Naive B cell (primary cell): ENCODE measurements around the gene MAML2. TPM values are rescaled to one million over a fixed set of nuclear protein-coding genes. Genes with fewer than 3 reads are reported as not detected.

Source experiments
- ATAC-seq, 2 donors: fragments of 150-1000 bp; cut with Tn5 transposase; 2 replicates each; pipeline ENCODE4 v1.10.0; 2021; ENCODE audit warnings: low read depth in 2 of 2, mild to moderate bottlenecking in 2 of 2, moderate library complexity in 2 of 2
- DNase-seq: peaks from one replicate; pipeline ENCODE4 v3.0.0; 2022
- H3K27ac Mint-ChIP-seq, 6 donors: one replicate each; pipeline ENCODE4 v1.8.0; 2020 to 2022; ENCODE audit warnings: mild to moderate bottlenecking in 6 of 6, mixed read lengths in 6 of 6, moderate library complexity in 5 of 6, inconsistent platforms in 2 of 6
- H3K27me3 Mint-ChIP-seq, 3 donors: one replicate each; pipeline ENCODE4 v1.8.0; 2021 to 2022; ENCODE audit warnings: mixed read lengths in 3 of 3, mild to moderate bottlenecking in 1 of 3
- H3K36me3 Mint-ChIP-seq, 2 donors: one replicate each; pipeline ENCODE4 v1.8.0; 2020 to 2022; ENCODE audit warnings: mixed read lengths in 2 of 2, inconsistent platforms in 1 of 2, mild to moderate bottlenecking in 1 of 2
- H3K4me1 Mint-ChIP-seq, 3 donors: one replicate each; pipeline ENCODE4 v1.8.0; 2020 to 2022; ENCODE audit warnings: mixed read lengths in 3 of 3, inconsistent platforms in 1 of 3, mild to moderate bottlenecking in 1 of 3, moderate library complexity in 1 of 3
- H3K4me3 Mint-ChIP-seq, 8 donors: one replicate each; pipeline ENCODE4 v1.8.0; 2020 to 2022; ENCODE audit warnings: mild to moderate bottlenecking in 8 of 8, mixed read lengths in 8 of 8, moderate library complexity in 8 of 8, inconsistent platforms in 2 of 8
- H3K9me3 Mint-ChIP-seq, 7 donors: one replicate each; pipeline ENCODE4 v1.8.0; 2020 to 2022; ENCODE audit warnings: mixed read lengths in 7 of 7, mild to moderate bottlenecking in 5 of 7, inconsistent platforms in 2 of 7, moderate library complexity in 1 of 7
- polyA plus RNA-seq, 6 donors: library from polyadenylated mRNA; unstranded; fragments of 300-500 nt; fragmentation: Illumina TruSeq; gene quantifications; one replicate each; pipeline ENCODE4 v1.2.3, GENCODE V29; 2021; ENCODE audit warnings: low read depth in 6 of 6

The MAML2 gene
- polyA plus RNA-seq, 6 donors from 2014 or later, result 0.06 to 9.0 (median 3.5) TPM

DNA sequence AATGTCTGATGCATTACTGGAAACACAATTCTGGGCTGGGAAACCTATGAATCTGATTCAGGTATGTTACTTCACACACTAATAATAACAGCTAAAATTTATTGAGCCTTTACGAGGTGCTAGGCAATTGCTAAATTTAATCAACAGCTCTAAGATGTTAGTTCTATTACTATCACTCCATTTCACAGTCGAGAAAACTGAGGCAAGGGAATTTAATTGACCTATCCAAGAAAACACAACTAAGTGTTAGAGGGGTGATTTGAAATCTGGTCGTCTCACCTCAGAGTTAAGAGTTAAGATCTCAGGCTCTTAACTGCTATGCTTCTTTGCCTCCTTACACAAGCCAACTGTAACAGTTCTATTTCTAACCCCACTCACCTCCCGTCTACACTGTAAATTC, 8.8 kb downstream of the MAML2 start:
- ATAC-seq, result no peak
- Mint-ChIP-seq H3K4me1 (peaks cover 54 to 74% (median 72%) of the 10 kb centered on the region in 3 donors), H3K36me3 (peaks cover 0 to 6% of the 10 kb centered on the region in 2 donors), H3K27me3 (no peaks in the 10 kb centered on the region), H3K9me3 (no peaks in the 10 kb centered on the region), H3K4me3 (no peak overlapping the region), H3K27ac (peak overlapping the region in 1 of 6 donors; percentile 22)
- no peak for DNase-seq

DNA sequence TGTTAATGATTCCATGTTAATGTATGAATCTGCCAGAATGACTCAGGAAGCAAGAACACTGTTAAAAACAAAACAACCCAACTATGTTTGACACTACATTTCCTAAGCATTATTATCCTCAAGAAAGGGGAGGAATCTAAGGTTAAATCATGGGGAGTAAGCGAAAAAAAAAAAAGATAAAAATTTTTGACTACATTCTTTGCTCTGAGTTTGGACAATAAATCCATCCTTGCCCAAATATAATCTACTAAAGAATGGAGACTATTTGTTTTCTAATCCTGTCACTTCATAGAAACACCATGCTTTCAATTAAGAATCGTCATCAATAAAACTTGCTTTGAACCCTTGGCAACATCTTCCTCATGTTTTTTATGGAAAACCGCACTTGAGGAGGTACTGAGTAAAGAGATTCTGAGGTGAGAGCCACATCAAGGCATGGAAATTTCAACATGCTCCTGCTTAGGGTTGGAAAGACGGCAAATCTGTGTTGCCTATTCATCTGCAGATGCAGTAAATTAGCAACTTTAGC, 9.7 kb downstream of the MAML2 start:
- peaks cover 0 to 12% of the 10 kb centered on the region in 2 donors for H3K36me3 Mint-ChIP-seq
- H3K27me3 Mint-ChIP-seq, result no peaks in the 10 kb centered on the region
- peak overlapping the region in 1 of 6 donors; percentile 58 for H3K27ac Mint-ChIP-seq
- H3K4me1 Mint-ChIP-seq, result peaks cover 50 to 69% (median 67%) of the 10 kb centered on the region in 3 donors
- ATAC-seq (no peak), DNase-seq (no peak)
- H3K4me3 Mint-ChIP-seq, result peak overlapping the region in 1 of 8 donors; percentile 9
- H3K9me3 Mint-ChIP-seq, result no peaks in the 10 kb centered on the region

DNA sequence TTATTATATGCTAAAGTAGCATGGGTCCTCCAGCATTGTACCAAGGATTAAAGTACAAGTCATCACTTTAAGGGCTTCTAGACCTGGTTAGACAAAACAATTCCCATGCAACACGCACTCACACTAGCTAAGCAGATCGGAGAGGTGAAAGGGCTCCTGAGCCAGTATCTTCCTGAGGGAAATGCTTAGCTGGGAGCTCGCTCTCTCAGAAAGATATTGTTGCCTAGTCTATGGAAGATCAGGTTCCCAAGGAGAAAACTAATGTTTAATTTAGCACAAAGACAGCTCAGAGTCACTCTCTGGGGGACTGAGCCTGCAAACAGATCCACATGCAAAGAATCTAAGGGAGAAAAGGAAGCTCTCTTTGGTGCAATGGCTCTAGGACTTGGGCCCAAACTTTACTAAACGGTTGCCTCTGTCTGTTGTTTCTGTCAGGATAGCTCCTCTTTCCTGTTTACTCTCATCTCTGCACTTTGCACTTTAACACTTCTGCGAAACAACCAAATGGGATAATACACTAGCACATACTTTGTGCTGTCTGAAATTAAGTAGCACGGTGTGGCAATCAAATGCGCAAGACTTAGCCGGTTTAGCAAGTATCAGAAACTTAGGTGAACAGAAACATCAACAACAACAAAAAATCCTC, 10.7 kb downstream of the MAML2 start:
- Mint-ChIP-seq H3K27ac (peak overlapping the region in 2 of 6 donors; percentile 5 to 88), H3K9me3 (no peaks in the 10 kb centered on the region), H3K4me1 (peaks cover 40 to 59% (median 57%) of the 10 kb centered on the region in 3 donors), H3K27me3 (no peaks in the 10 kb centered on the region), H3K4me3 (peak overlapping the region in 1 of 8 donors; percentile 1), H3K36me3 (peaks cover 0 to 12% of the 10 kb centered on the region in 2 donors)
- DNase-seq (no peak), ATAC-seq (no peak)

DNA sequence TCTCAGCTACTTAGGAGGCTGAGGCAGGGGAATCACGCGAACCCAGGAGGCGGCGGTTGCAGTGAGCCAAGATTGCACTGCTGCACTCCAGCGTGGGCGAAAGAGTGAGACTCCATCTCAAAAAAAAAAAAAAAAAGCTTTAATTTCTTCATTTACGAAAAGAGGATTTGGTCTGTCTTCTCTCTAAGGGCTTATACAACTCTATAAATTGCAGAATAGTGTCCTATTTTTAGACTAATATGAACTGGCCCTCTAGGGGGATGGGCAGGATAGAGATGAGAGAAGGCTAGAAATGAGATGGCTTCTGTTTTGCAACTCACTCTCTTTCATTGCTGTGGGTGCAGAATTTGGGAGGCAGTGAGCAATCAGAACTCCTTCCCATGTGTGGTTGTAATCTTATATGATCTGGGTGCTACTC, 11.3 kb downstream of the MAML2 start:
- Mint-ChIP-seq H3K27ac (no peak overlapping the region), H3K27me3 (no peaks in the 10 kb centered on the region), H3K36me3 (peaks cover 0 to 12% of the 10 kb centered on the region in 2 donors), H3K4me1 (peaks cover 39 to 57% (median 52%) of the 10 kb centered on the region in 3 donors), H3K9me3 (no peaks in the 10 kb centered on the region), H3K4me3 (peak overlapping the region in 1 of 8 donors; percentile 1)
- no peak for DNase-seq
- no peak for ATAC-seq

- DNase-seq (no peak), ATAC-seq (no peak)
- Mint-ChIP-seq H3K9me3 (no peaks in the 10 kb centered on the region), H3K27ac (peak overlapping the region in 2 of 6 donors; percentile 6 to 43), H3K36me3 (peaks cover 0 to 12% of the 10 kb centered on the region in 2 donors), H3K4me3 (no peak overlapping the region), H3K4me1 (peaks cover 34 to 55% (median 50%) of the 10 kb centered on the region in 3 donors), H3K27me3 (no peaks in the 10 kb centered on the region)
Measured at GRCh38 chr11:96330511-96330859, 12.5 kb downstream of the MAML2 start.

GRCh38 chr11:96329855-96330510, 13.0 kb downstream of the MAML2 start:
- no peak for ATAC-seq
- peaks cover 31 to 50% (median 49%) of the 10 kb centered on the region in 3 donors for H3K4me1 Mint-ChIP-seq
- no peak for DNase-seq
- H3K27me3 Mint-ChIP-seq, result no peaks in the 10 kb centered on the region
- peaks cover 0 to 12% of the 10 kb centered on the region in 2 donors for H3K36me3 Mint-ChIP-seq
- no peak overlapping the region for H3K4me3 Mint-ChIP-seq
- H3K9me3 Mint-ChIP-seq, result no peaks in the 10 kb centered on the region
- H3K27ac Mint-ChIP-seq, result no peak overlapping the region

- DNase-seq, result no peak
- peak overlapping the region in 2 of 6 donors; percentile 40 to 69 for H3K27ac Mint-ChIP-seq
- H3K9me3 Mint-ChIP-seq, result no peaks in the 10 kb centered on the region
- peaks cover 31 to 45% (median 43%) of the 10 kb centered on the region in 3 donors for H3K4me1 Mint-ChIP-seq
- H3K36me3 Mint-ChIP-seq, result peaks cover 0 to 12% of the 10 kb centered on the region in 2 donors
- ATAC-seq, result no peak
- no peak overlapping the region for H3K4me3 Mint-ChIP-seq
- no peaks in the 10 kb centered on the region for H3K27me3 Mint-ChIP-seq
Measured at GRCh38 chr11:96329419-96329818, 13.6 kb downstream of the MAML2 start.

GRCh38 chr11:96328395-96329010, 14.5 kb downstream of the MAML2 start:
- ATAC-seq (no peak), DNase-seq (no peak)
- H3K27me3 Mint-ChIP-seq, result no peaks in the 10 kb centered on the region
- peaks cover 31 to 44% (median 40%) of the 10 kb centered on the region in 3 donors for H3K4me1 Mint-ChIP-seq
- H3K36me3 Mint-ChIP-seq, result peaks cover 0 to 12% of the 10 kb centered on the region in 2 donors
- no peaks in the 10 kb centered on the region for H3K9me3 Mint-ChIP-seq
- H3K4me3 Mint-ChIP-seq, result no peak overlapping the region
- H3K27ac Mint-ChIP-seq, result peak overlapping the region in 2 of 6 donors; percentile 24 to 69

DNA sequence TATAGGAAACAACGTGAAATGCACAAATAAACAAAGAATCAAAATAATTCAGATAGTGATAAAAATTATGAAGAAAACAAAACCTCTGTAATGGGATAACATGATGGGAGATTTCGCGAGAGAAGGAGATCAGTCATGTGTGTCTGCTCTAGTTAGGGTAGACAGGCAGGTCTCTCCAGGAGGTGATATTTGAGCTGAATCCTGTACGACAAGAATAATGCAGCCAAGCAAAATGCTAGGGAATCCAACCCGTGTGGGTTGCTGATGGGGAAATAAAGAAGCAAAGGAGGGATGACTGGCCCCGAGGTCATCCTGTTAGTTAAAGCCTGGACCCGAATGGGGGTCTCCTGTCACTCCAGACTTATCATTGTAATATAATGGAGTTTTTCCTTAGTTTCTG, 16.0 kb downstream of the MAML2 start:
- peaks cover 21 to 32% (median 32%) of the 10 kb centered on the region in 3 donors for H3K4me1 Mint-ChIP-seq
- H3K27ac Mint-ChIP-seq, result peak overlapping the region in 1 of 6 donors; percentile 88
- H3K9me3 Mint-ChIP-seq, result no peaks in the 10 kb centered on the region
- H3K36me3 Mint-ChIP-seq, result peaks cover 0 to 19% of the 10 kb centered on the region in 2 donors
- no peak for ATAC-seq
- no peak overlapping the region for H3K4me3 Mint-ChIP-seq
- no peak for DNase-seq
- H3K27me3 Mint-ChIP-seq, result no peaks in the 10 kb centered on the region

GRCh38 chr11:96324912-96325311, 18.1 kb downstream of the MAML2 start:
- Mint-ChIP-seq H3K36me3 (peaks cover 7 to 24% of the 10 kb centered on the region in 2 donors), H3K27ac (peak overlapping the region in 1 of 6 donors; percentile 16), H3K27me3 (no peaks in the 10 kb centered on the region), H3K4me3 (no peak overlapping the region), H3K9me3 (no peaks in the 10 kb centered on the region), H3K4me1 (peaks cover 16 to 38% (median 17%) of the 10 kb centered on the region in 3 donors)
- ATAC-seq (no peak), DNase-seq (no peak)

GRCh38 chr11:96323642-96323985, 19.4 kb downstream of the MAML2 start:
- Mint-ChIP-seq H3K4me1 (peaks cover 8 to 40% (median 14%) of the 10 kb centered on the region in 3 donors), H3K9me3 (no peaks in the 10 kb centered on the region), H3K4me3 (no peak overlapping the region), H3K27ac (peak overlapping the region in 2 of 6 donors; percentile 3 to 34), H3K36me3 (peaks cover 7 to 25% of the 10 kb centered on the region in 2 donors), H3K27me3 (no peaks in the 10 kb centered on the region)
- ATAC-seq (no peak), DNase-seq (no peak)

- H3K9me3 Mint-ChIP-seq, result no peaks in the 10 kb centered on the region
- ATAC-seq (no peak), DNase-seq (no peak)
- H3K27ac Mint-ChIP-seq, result peak overlapping the region in 1 of 6 donors; percentile 34
- H3K4me1 Mint-ChIP-seq, result peaks cover 7 to 40% (median 14%) of the 10 kb centered on the region in 3 donors
- no peak overlapping the region for H3K4me3 Mint-ChIP-seq
- no peaks in the 10 kb centered on the region for H3K27me3 Mint-ChIP-seq
- H3K36me3 Mint-ChIP-seq, result peaks cover 7 to 24% of the 10 kb centered on the region in 2 donors
Measured at GRCh38 chr11:96322775-96323641, 20.0 kb downstream of the MAML2 start.

- ATAC-seq (no peak), DNase-seq (no peak)
- Mint-ChIP-seq H3K9me3 (no peaks in the 10 kb centered on the region), H3K27me3 (no peaks in the 10 kb centered on the region), H3K27ac (peak overlapping the region in 2 of 6 donors; percentile 13 to 32), H3K4me1 (peaks cover 25 to 45% (median 26%) of the 10 kb centered on the region in 3 donors), H3K4me3 (no peak overlapping the region), H3K36me3 (peaks cover 17 to 35% of the 10 kb centered on the region in 2 donors)
Measured at GRCh38 chr11:96321091-96321490, 21.9 kb downstream of the MAML2 start.
